Liver (tissue), 9 donors: ENCODE measurements around the gene CLCA1. TPM values are rescaled to one million over a fixed set of nuclear protein-coding genes. Genes with fewer than 3 reads are reported as not detected.

Experiments used
- DNase-seq: peaks from one replicate; pipeline ENCODE4 v3.0.0-alpha.2; 2017; ENCODE audit warnings: low spot score
- H3K27ac ChIP-seq, 2 donors: one replicate each; pipeline ENCODE4 v1.7.0; 2013; ENCODE audit warnings: inconsistent platforms in 2 of 2, low read length in 2 of 2, control low read depth in 1 of 2, low read depth in 1 of 2, mild to moderate bottlenecking in 1 of 2
- H3K27me3 ChIP-seq, 4 donors: one replicate each; pipeline versions ENCODE4 v1.6.1 to v1.7.0; 2013; ENCODE audit warnings: low read length in 3 of 4, inconsistent platforms in 1 of 4, mild to moderate bottlenecking in 1 of 4, moderate library complexity in 1 of 4; ENCODE audit not compliant: control insufficient read depth in 4 of 4, insufficient read depth in 4 of 4
- H3K36me3 ChIP-seq, 4 donors: one replicate each; pipeline versions ENCODE4 v1.6.1 to v1.7.0; 2013; ENCODE audit warnings: low read length in 3 of 4, mild to moderate bottlenecking in 3 of 4, low read depth in 1 of 4, moderate library complexity in 1 of 4; ENCODE audit not compliant: control insufficient read depth in 4 of 4, insufficient read depth in 3 of 4
- H3K4me1 ChIP-seq, 4 donors: one replicate each; pipeline versions ENCODE4 v1.6.1 to v1.7.0; 2013; ENCODE audit warnings: low read length in 3 of 4, mild to moderate bottlenecking in 3 of 4, moderate library complexity in 1 of 4; ENCODE audit not compliant: control insufficient read depth in 4 of 4, insufficient read depth in 4 of 4
- H3K4me3 ChIP-seq, 3 donors: one replicate each; pipeline versions ENCODE4 v1.6.1 to v1.7.0; 2013; ENCODE audit warnings: low read length in 3 of 3, control low read depth in 1 of 3, low read depth in 1 of 3, mild to moderate bottlenecking in 1 of 3
- H3K9ac ChIP-seq, 2 donors: one replicate each; pipeline ENCODE4 v1.7.0; 2013; ENCODE audit warnings: low read length in 2 of 2, mild to moderate bottlenecking in 2 of 2, moderate library complexity in 2 of 2, control low read depth in 1 of 2, low read depth in 1 of 2
- H3K9me3 ChIP-seq, 4 donors: one replicate each; pipeline versions ENCODE4 v1.6.1 to v1.7.0; 2013; ENCODE audit warnings: low read length in 3 of 4; ENCODE audit not compliant: control insufficient read depth in 4 of 4
- ATF3 ChIP-seq: IDR thresholded peaks from 2 replicates; pipeline ENCODE4 v1.6.1; 2016; ENCODE audit warnings: antibody characterized with exemption
- CTCF ChIP-seq: fragments of 150-350 bp; IDR thresholded peaks from 2 replicates; pipeline ENCODE4 v1.5.1; 2017; ENCODE audit warnings: improper control_type of control experiment, low read depth, low read length; ENCODE audit not compliant: missing input control
- EGR1 ChIP-seq, 2 donors: IDR thresholded peaks; 2 replicates each; pipeline ENCODE4 v1.6.1; 2016 to 2018; ENCODE audit warnings: antibody characterized with exemption in 2 of 2, low read depth in 2 of 2
- FOXA1 ChIP-seq: IDR thresholded peaks from 2 replicates; pipeline ENCODE4 v1.6.1; 2016; ENCODE audit warnings: antibody characterized with exemption
- FOXA2 ChIP-seq: IDR thresholded peaks from 2 replicates; pipeline ENCODE4 v1.6.1; 2016; ENCODE audit warnings: antibody characterized with exemption
- GABPA ChIP-seq, 2 donors: IDR thresholded peaks in 1 of 2; conservative IDR thresholded peaks in 1 of 2; 2 replicates each; pipeline ENCODE4 v1.6.1; 2016; ENCODE audit warnings: antibody characterized with exemption in 2 of 2, mild to moderate bottlenecking in 1 of 2, moderate library complexity in 1 of 2
- HNF4A ChIP-seq, 2 donors: conservative IDR thresholded peaks; 2 replicates each; pipeline ENCODE4 v1.6.1; 2016; ENCODE audit warnings: antibody characterized with exemption in 2 of 2, mild to moderate bottlenecking in 2 of 2
- HNF4G ChIP-seq: IDR thresholded peaks from 2 replicates; pipeline ENCODE4 v1.6.1; 2016; ENCODE audit warnings: antibody characterized with exemption
- JUND ChIP-seq, 2 donors: IDR thresholded peaks; 2 replicates each; pipeline ENCODE4 v1.6.1; 2016; ENCODE audit warnings: antibody characterized with exemption in 2 of 2
- NR2F2 ChIP-seq: IDR thresholded peaks from 2 replicates; pipeline ENCODE4 v1.6.1; 2016; ENCODE audit warnings: antibody characterized with exemption
- RAD21 ChIP-seq, 2 donors: IDR thresholded peaks; 2 replicates each; pipeline ENCODE4 v1.6.1; 2016; ENCODE audit warnings: antibody characterized with exemption in 2 of 2, mild to moderate bottlenecking in 2 of 2
- SP1 ChIP-seq: IDR thresholded peaks from 2 replicates; pipeline ENCODE4 v1.6.1; 2018; ENCODE audit warnings: antibody characterized with exemption, mild to moderate bottlenecking
- TAF1 ChIP-seq: conservative IDR thresholded peaks from 2 replicates; pipeline ENCODE4 v1.6.1; 2016; ENCODE audit warnings: antibody characterized with exemption, mild to moderate bottlenecking
- ZBTB33 ChIP-seq: IDR thresholded peaks from 2 replicates; pipeline ENCODE4 v1.6.1; 2016; ENCODE audit warnings: antibody characterized with exemption
- WGBS: extraction: QIAGEN DNeasy Blood & Tissue Kit; methylation state at CpG from one replicate; pipeline ENCODE4 v1.1.7; 2013; 5-methylcytosine and 5-hydroxymethylcytosine counted together
- polyA plus RNA-seq, 2 donors: library from polyadenylated mRNA; stranded (reverse) in 1 of 2; unstranded in 1 of 2; fragments of 200-250 nt in 1 of 2; fragments of >200 nt in 1 of 2; fragmentation: Nextera tagmentation in 1 of 2; extraction: Ambion mirVana in 1 of 2; gene quantifications; one replicate each; pipeline versions ENCODE4 v1.2.1 to v1.2.3, GENCODE V29; 2013 to 2015
- total RNA-seq, 2 donors: library from RNA; depleted of rRNA; stranded (reverse); fragments of >200 nt; gene quantifications; one replicate each; pipeline ENCODE4 v1.2.3, GENCODE V29; 2014
- TF ChIP-seq, protein P1 (sequence below): IDR thresholded peaks from 2 replicates; pipeline ENCODE4 v1.6.1; 2016; ENCODE audit warnings: antibody characterized with exemption
- TF ChIP-seq, protein P2 (sequence below): IDR thresholded peaks from 2 replicates; pipeline ENCODE4 v1.6.1; 2016; ENCODE audit warnings: antibody characterized with exemption, mild to moderate bottlenecking
- donor health status: healthy.
- donor health status: healthy.
- donor health status: healthy.
- donor health status: healthy.
- donor health status: healthy.

Gene CLCA1
- total and polyA plus RNA-seq, 4 donors, result not detected

DNA sequence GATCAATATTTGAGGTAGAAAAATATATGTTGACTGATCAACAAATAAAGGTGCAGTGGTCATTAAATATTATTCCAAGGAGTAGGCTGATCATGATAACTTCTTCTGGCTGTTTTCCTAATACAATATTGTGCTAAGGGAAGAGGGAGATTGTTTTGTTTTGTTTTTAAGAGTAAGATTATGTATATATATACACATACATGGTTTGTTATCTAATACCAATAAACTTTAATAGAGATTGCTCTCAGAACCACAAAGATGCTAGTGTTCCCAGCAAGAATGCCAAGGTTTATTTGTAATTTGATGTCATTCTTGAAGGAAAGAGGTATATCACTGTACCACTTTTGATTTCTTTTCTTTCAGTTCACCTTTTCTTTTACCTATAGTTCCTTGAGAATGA is 34.7 kb upstream of the CLCA1 start:
- TF ChIP-seq FOXA1 (no peak), NR2F2 (no peak), TAF1 (no peak), JUND (IDR thresholded peaks at IDR 0.05) (no peak), HNF4G (no peak), HNF4A (conservative IDR thresholded peaks at IDR 0.05) (no peak), ATF3 (no peak), ZBTB33 (no peak), RAD21 (IDR thresholded peaks at IDR 0.05) (no peak), FOXA2 (no peak), GABPA (IDR thresholded peaks at IDR 0.05 in 1 of 2, conservative IDR thresholded peaks at IDR 0.05 in 1 of 2) (no peak), EGR1 (IDR thresholded peaks at IDR 0.05; ENCODE audit: low read depth in 2 of 2) (no peak)
- TF ChIP-seq, protein P1, sequence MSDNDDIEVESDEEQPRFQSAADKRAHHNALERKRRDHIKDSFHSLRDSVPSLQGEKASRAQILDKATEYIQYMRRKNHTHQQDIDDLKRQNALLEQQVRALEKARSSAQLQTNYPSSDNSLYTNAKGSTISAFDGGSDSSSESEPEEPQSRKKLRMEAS, result no peak
- H3K27me3 ChIP-seq, result peaks cover 0 to 6% (median under 1%) of the 10 kb centered on the region in 4 donors
- H3K4me3 ChIP-seq, result no peak overlapping the region
- H3K4me1 ChIP-seq, result peaks cover 0 to 7% (median under 1%) of the 10 kb centered on the region in 4 donors
- H3K27ac ChIP-seq, result no peak overlapping the region
- H3K36me3 ChIP-seq, result no peaks in the 10 kb centered on the region
- H3K9me3 ChIP-seq, result no peaks in the 10 kb centered on the region
- H3K9ac ChIP-seq, result no peak overlapping the region
- no peak for DNase-seq

- Histone ChIP-seq H3K9me3 (no peaks in the 10 kb centered on the region), H3K4me1 (peaks cover 0 to 1% (median 0%) of the 10 kb centered on the region in 4 donors), H3K27ac (no peak overlapping the region), H3K27me3 (peaks cover 0 to 6% (median 1%) of the 10 kb centered on the region in 4 donors), H3K9ac (no peak overlapping the region), H3K36me3 (no peaks in the 10 kb centered on the region), H3K4me3 (no peak overlapping the region)
- no peak for DNase-seq
- TF ChIP-seq CTCF (no peak), ZBTB33 (no peak), HNF4A (conservative IDR thresholded peaks at IDR 0.05) (no peak), FOXA1 (no peak), SP1 (no peak), GABPA (IDR thresholded peaks at IDR 0.05 in 1 of 2, conservative IDR thresholded peaks at IDR 0.05 in 1 of 2) (no peak), ATF3 (no peak)
- TF ChIP-seq, protein P2, sequence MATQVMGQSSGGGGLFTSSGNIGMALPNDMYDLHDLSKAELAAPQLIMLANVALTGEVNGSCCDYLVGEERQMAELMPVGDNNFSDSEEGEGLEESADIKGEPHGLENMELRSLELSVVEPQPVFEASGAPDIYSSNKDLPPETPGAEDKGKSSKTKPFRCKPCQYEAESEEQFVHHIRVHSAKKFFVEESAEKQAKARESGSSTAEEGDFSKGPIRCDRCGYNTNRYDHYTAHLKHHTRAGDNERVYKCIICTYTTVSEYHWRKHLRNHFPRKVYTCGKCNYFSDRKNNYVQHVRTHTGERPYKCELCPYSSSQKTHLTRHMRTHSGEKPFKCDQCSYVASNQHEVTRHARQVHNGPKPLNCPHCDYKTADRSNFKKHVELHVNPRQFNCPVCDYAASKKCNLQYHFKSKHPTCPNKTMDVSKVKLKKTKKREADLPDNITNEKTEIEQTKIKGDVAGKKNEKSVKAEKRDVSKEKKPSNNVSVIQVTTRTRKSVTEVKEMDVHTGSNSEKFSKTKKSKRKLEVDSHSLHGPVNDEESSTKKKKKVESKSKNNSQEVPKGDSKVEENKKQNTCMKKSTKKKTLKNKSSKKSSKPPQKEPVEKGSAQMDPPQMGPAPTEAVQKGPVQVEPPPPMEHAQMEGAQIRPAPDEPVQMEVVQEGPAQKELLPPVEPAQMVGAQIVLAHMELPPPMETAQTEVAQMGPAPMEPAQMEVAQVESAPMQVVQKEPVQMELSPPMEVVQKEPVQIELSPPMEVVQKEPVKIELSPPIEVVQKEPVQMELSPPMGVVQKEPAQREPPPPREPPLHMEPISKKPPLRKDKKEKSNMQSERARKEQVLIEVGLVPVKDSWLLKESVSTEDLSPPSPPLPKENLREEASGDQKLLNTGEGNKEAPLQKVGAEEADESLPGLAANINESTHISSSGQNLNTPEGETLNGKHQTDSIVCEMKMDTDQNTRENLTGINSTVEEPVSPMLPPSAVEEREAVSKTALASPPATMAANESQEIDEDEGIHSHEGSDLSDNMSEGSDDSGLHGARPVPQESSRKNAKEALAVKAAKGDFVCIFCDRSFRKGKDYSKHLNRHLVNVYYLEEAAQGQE, result no peak
- TF ChIP-seq, protein P1, result no peak
- 24% methylated on average over 2 of the region's 2 CpGs for WGBS
Measured at GRCh38 chr1:86435327-86435726, 33.4 kb upstream of the CLCA1 start.
